Measurements from ENCODE around the gene RANBP3L. TPM values are rescaled to one million over a fixed set of nuclear protein-coding genes. Genes with fewer than 3 reads are reported as not detected.

RANBP3L gene
- total and polyA plus RNA-seq, 8 donors, result 0.20 to 17.0 (median 1.9) TPM; not detected in 2

GRCh38 chr5:36238502-36239295 lies 63.0 kb downstream of the RANBP3L start:
- 50 to 60% (median 58%) methylated on average over 2 of the region's 2 CpGs for WGBS, 5 donors

GRCh38 chr5:36237751-36238150 lies 64.0 kb downstream of the RANBP3L start:
- H3K27me3 ChIP-seq, result no peaks in the 10 kb centered on the region
- no peaks in the 10 kb centered on the region for H3K9me3 ChIP-seq
- H3K4me1 ChIP-seq, result peaks cover 25 to 74% (median 50%) of the 10 kb centered on the region in 4 donors
- H3K4me3 ChIP-seq, result no peak overlapping the region
- WGBS, 5 donors, result 88 to 98% (median 95%) methylated on average over 2 of the region's 2 CpGs
- intact Hi-C loops (cut with DNase I; ENCODE audit: low total_unique reads), result no loop called here
- no peak for DNase-seq
- H3K36me3 ChIP-seq, result no peaks in the 10 kb centered on the region
- TF ChIP-seq POLR2A (IDR thresholded peaks at IDR 0.05), result no peak
- no peak for TF ChIP-seq CTCF (IDR thresholded peaks at IDR 0.05)
- TF ChIP-seq EP300 (IDR thresholded peaks at IDR 0.05), result no peak
- TF ChIP-seq POLR2AphosphoS5 (IDR thresholded peaks at IDR 0.05), result no peak
- H3K27ac ChIP-seq, result peak overlapping the region in 3 of 5 donors; percentile 2 to 99 (median 98)

More at GRCh38 chr5:36238502-36239295, 63.0 kb downstream of the RANBP3L start:
- H3K27ac ChIP-seq, result peak overlapping the region in 4 of 5 donors; percentile 95 to 99 (median 97)
- TF ChIP-seq POLR2AphosphoS5 (IDR thresholded peaks at IDR 0.05), result no peak
- no peak for TF ChIP-seq CTCF (IDR thresholded peaks at IDR 0.05)
- no peak for TF ChIP-seq POLR2A (IDR thresholded peaks at IDR 0.05)
- TF ChIP-seq EP300 (IDR thresholded peaks at IDR 0.05), result no peak
- no peaks in the 10 kb centered on the region for H3K9me3 ChIP-seq
- H3K4me1 ChIP-seq, result peaks cover 26 to 73% (median 48%) of the 10 kb centered on the region in 4 donors
- no peak for DNase-seq
- H3K27me3 ChIP-seq, result no peaks in the 10 kb centered on the region
- H3K36me3 ChIP-seq, result no peaks in the 10 kb centered on the region
- intact Hi-C loops (cut with DNase I; ENCODE audit: low total_unique reads), result no loop called here
- H3K4me3 ChIP-seq, result peak overlapping the region in 1 of 4 donors; percentile 84

GRCh38 chr5:36236801-36237200 lies 64.9 kb downstream of the RANBP3L start:
- Histone ChIP-seq H3K9me3 (no peaks in the 10 kb centered on the region), H3K36me3 (no peaks in the 10 kb centered on the region), H3K4me3 (no peak overlapping the region), H3K27ac (peak overlapping the region in 2 of 5 donors; percentile 16 to 99), H3K27me3 (no peaks in the 10 kb centered on the region), H3K4me1 (peaks cover 21 to 79% (median 50%) of the 10 kb centered on the region in 4 donors)
- intact Hi-C loops (cut with DNase I; ENCODE audit: low total_unique reads), result no loop called here
- no peak for TF ChIP-seq EP300 (IDR thresholded peaks at IDR 0.05)
- DNase-seq, result no peak

GRCh38 chr5:36232533-36232932 lies 69.2 kb downstream of the RANBP3L start:
- no peaks in the 10 kb centered on the region for H3K27me3 ChIP-seq
- no peaks in the 10 kb centered on the region for H3K9me3 ChIP-seq
- 37 to 67% (median 53%) methylated on average over 3 of the region's 3 CpGs for WGBS, 5 donors
- intact Hi-C loops (cut with DNase I; ENCODE audit: low total_unique reads), result no loop called here
- H3K4me3 ChIP-seq, result no peak overlapping the region
- DNase-seq, result no peak
- H3K36me3 ChIP-seq, result no peaks in the 10 kb centered on the region
- H3K4me1 ChIP-seq, result peaks cover 9 to 81% (median 40%) of the 10 kb centered on the region in 4 donors
- H3K27ac ChIP-seq, result peak overlapping the region in 1 of 5 donors; percentile 38
- TF ChIP-seq CTCF (IDR thresholded peaks at IDR 0.05), result no peak

All from stomach (tissue), 9 donors.